Adipocyte (in vitro differentiated cells): Measurements from ENCODE around the gene TMEM132D.
A peak's percentile ranks its signal among the peaks of the same experiment; 100 is the strongest.

Experiments
- DNase-seq: peaks from one replicate; pipeline ENCODE4 v3.0.0-alpha.2; 2015; ENCODE audit warnings: low read depth
- H3K27me3 ChIP-seq: replicated peaks from 2 replicates; pipeline ENCODE4 v1.7.0; 2013; ENCODE audit warnings: mild to moderate bottlenecking, low read length, moderate library complexity; ENCODE audit not compliant: control insufficient read depth, insufficient read depth
- H3K36me3 ChIP-seq: 2 replicates; pipeline ENCODE4 v1.7.0; 2013; ENCODE audit warnings: low read length, mild to moderate bottlenecking, moderate library complexity; ENCODE audit not compliant: control insufficient read depth, insufficient read depth, severe bottlenecking
- H3K4me1 ChIP-seq: 2 replicates; pipeline ENCODE4 v1.7.0; 2013; ENCODE audit warnings: mild to moderate bottlenecking, low read length, moderate library complexity; ENCODE audit not compliant: control insufficient read depth, insufficient read depth
- H3K4me3 ChIP-seq: 2 replicates; pipeline ENCODE4 v1.7.0; 2013; ENCODE audit warnings: mild to moderate bottlenecking, low read length, moderate library complexity
- H3K9ac ChIP-seq: 2 replicates; pipeline ENCODE4 v1.7.0; 2013; ENCODE audit warnings: mild to moderate bottlenecking, low read length, moderate library complexity
- H3K9me3 ChIP-seq: 2 replicates; pipeline ENCODE4 v1.7.0; 2013; ENCODE audit warnings: mild to moderate bottlenecking, low read length, moderate library complexity; ENCODE audit not compliant: control insufficient read depth

Gene TMEM132D

GRCh38 chr12:129844662-129845220 lies 59.1 kb downstream of the TMEM132D start:
- H3K27me3 ChIP-seq = no peaks in the 10 kb centered on the region
- no peak overlapping the region for H3K9ac ChIP-seq
- DNase-seq = peak; percentile 55
- H3K36me3 ChIP-seq = no peaks in the 10 kb centered on the region
- no peak overlapping the region for H3K4me3 ChIP-seq
- H3K9me3 ChIP-seq = no peaks in the 10 kb centered on the region
- H3K4me1 ChIP-seq = no peaks in the 10 kb centered on the region

GRCh38 chr12:129841251-129841650 lies 62.6 kb downstream of the TMEM132D start:
- Histone ChIP-seq H3K4me1 (peaks cover 8% of the 10 kb centered on the region), H3K9ac (no peak overlapping the region), H3K4me3 (no peak overlapping the region), H3K27me3 (no peaks in the 10 kb centered on the region), H3K36me3 (no peaks in the 10 kb centered on the region), H3K9me3 (no peaks in the 10 kb centered on the region)
- no peak for DNase-seq

- Histone ChIP-seq H3K4me1 (peaks cover 8% of the 10 kb centered on the region), H3K9me3 (no peaks in the 10 kb centered on the region), H3K4me3 (no peak overlapping the region), H3K36me3 (no peaks in the 10 kb centered on the region), H3K27me3 (no peaks in the 10 kb centered on the region), H3K9ac (no peak overlapping the region)
- DNase-seq = no peak
These were observed 63.5 kb downstream of the TMEM132D start for GRCh38 chr12:129840145-129840884.

GRCh38 chr12:129839679-129840078 lies 64.1 kb downstream of the TMEM132D start:
- peaks cover 8% of the 10 kb centered on the region for H3K4me1 ChIP-seq
- peaks cover 2% of the 10 kb centered on the region for H3K9me3 ChIP-seq
- DNase-seq = no peak
- no peak overlapping the region for H3K9ac ChIP-seq
- H3K27me3 ChIP-seq = no peaks in the 10 kb centered on the region
- H3K36me3 ChIP-seq = no peaks in the 10 kb centered on the region
- H3K4me3 ChIP-seq = no peak overlapping the region

- no peak overlapping the region for H3K9ac ChIP-seq
- no peaks in the 10 kb centered on the region for H3K36me3 ChIP-seq
- no peak overlapping the region for H3K4me3 ChIP-seq
- H3K4me1 ChIP-seq = no peaks in the 10 kb centered on the region
- peaks cover 2% of the 10 kb centered on the region for H3K9me3 ChIP-seq
- H3K27me3 ChIP-seq = no peaks in the 10 kb centered on the region
- no peak for DNase-seq
These were observed 72.5 kb downstream of the TMEM132D start for GRCh38 chr12:129831294-129831693.

- Histone ChIP-seq H3K36me3 (no peaks in the 10 kb centered on the region), H3K9ac (no peak overlapping the region), H3K4me3 (no peak overlapping the region), H3K9me3 (peaks cover 2% of the 10 kb centered on the region), H3K27me3 (no peaks in the 10 kb centered on the region), H3K4me1 (no peaks in the 10 kb centered on the region)
- DNase-seq = no peak
These were observed 73.0 kb downstream of the TMEM132D start for GRCh38 chr12:129830796-129831195.

- Histone ChIP-seq H3K4me1 (no peaks in the 10 kb centered on the region), H3K9ac (no peak overlapping the region), H3K27me3 (no peaks in the 10 kb centered on the region), H3K4me3 (no peak overlapping the region), H3K36me3 (no peaks in the 10 kb centered on the region), H3K9me3 (peaks cover 5% of the 10 kb centered on the region)
- DNase-seq = peak; percentile 33
These were observed 75.9 kb downstream of the TMEM132D start for GRCh38 chr12:129827866-129828384.

GRCh38 chr12:129827102-129827865 lies 76.5 kb downstream of the TMEM132D start:
- peaks cover 5% of the 10 kb centered on the region for H3K9me3 ChIP-seq
- H3K9ac ChIP-seq = no peak overlapping the region
- H3K36me3 ChIP-seq = no peaks in the 10 kb centered on the region
- no peak for DNase-seq
- no peaks in the 10 kb centered on the region for H3K27me3 ChIP-seq
- no peak overlapping the region for H3K4me3 ChIP-seq
- no peaks in the 10 kb centered on the region for H3K4me1 ChIP-seq

- no peaks in the 10 kb centered on the region for H3K36me3 ChIP-seq
- DNase-seq = no peak
These were observed 77.6 kb downstream of the TMEM132D start for GRCh38 chr12:129826273-129826672.

GRCh38 chr12:129825316-129825715 lies 78.5 kb downstream of the TMEM132D start:
- no peaks in the 10 kb centered on the region for H3K4me1 ChIP-seq
- H3K36me3 ChIP-seq = no peaks in the 10 kb centered on the region
- DNase-seq = no peak
- H3K9me3 ChIP-seq = peaks cover 9% of the 10 kb centered on the region
- H3K27me3 ChIP-seq = no peaks in the 10 kb centered on the region
- H3K9ac ChIP-seq = no peak overlapping the region
- no peak overlapping the region for H3K4me3 ChIP-seq

More at GRCh38 chr12:129826273-129826672, 77.6 kb downstream of the TMEM132D start:
- Histone ChIP-seq H3K4me3 (no peak overlapping the region), H3K9me3 (peaks cover 7% of the 10 kb centered on the region), H3K4me1 (no peaks in the 10 kb centered on the region), H3K27me3 (no peaks in the 10 kb centered on the region), H3K9ac (no peak overlapping the region)

GRCh38 chr12:129821964-129822363 lies 81.9 kb downstream of the TMEM132D start:
- H3K27me3 ChIP-seq = no peaks in the 10 kb centered on the region
- H3K9me3 ChIP-seq = peaks cover 9% of the 10 kb centered on the region
- H3K4me1 ChIP-seq = no peaks in the 10 kb centered on the region
- H3K9ac ChIP-seq = no peak overlapping the region
- no peaks in the 10 kb centered on the region for H3K36me3 ChIP-seq
- H3K4me3 ChIP-seq = no peak overlapping the region
- no peak for DNase-seq
